Measurements from ENCODE around the gene RAD21L1.
"Not testable (repeated sequence)": the region's sequence is repeated elsewhere in the genome, so short reads cannot be mapped to it uniquely, and the experiment has no call there.

RAD21L1 gene

DNA sequence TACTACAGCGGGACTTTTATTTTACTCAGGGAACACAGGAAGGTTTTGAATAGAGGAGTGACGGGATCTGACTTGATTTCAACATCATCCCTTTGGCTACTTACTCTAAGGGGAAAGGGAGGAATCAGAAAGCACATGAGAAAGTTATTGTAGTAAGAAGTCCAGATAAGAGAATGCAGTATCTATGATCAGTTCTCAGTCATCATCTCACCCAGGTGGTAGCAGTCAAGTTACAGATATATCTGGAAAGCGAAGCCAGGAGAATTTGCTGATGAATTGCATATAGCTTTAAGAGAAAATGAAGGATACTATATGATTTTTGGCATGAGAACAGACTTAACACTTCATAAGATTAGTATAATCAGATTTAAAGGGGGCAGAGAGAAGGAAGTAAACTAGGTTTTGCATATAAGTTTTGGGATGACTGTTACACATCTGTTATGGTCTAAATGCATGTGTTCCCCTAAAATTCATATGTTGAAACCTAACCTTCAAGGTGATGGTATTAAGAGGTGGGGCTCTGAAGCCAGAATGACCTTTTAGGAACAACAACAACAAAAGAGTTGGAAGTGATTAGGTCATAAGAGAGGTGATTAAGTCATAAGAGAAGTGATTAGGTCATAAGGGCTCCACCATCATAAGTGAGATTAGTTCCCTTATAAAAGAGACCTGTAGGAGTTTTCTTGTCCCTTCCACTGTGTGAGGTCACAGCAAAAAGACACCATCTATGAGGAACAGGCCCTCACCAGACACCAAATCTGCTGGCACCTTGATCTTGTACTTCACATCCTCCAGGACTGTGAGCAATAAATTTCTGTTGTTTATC, 6.7 kb downstream of the RAD21L1 start:
- no peak for DNase-seq

DNA sequence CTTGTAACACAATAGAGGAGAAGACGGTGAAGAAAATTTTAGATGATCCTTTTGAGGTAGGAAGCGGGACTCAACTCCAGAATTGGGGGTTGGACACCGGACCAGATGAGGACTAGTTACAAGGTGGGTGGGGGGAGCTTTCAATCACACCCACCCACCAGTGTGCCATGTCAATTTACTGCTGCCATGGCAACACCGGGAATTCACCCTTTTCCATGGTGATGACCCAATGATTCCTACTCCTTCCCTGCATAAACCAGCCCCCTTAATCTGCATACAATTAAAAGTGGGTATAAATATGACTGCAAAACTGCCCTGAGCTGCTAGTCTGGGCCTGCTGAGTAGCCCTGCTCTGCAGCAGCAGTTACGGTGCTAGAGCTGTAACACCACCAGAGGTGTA, 14.7 kb downstream of the RAD21L1 start:
- DNase-seq, result no peak

GRCh38 chr20:1241456-1241855, 15.6 kb downstream of the RAD21L1 start:
- DNase-seq, result no peak

DNA sequence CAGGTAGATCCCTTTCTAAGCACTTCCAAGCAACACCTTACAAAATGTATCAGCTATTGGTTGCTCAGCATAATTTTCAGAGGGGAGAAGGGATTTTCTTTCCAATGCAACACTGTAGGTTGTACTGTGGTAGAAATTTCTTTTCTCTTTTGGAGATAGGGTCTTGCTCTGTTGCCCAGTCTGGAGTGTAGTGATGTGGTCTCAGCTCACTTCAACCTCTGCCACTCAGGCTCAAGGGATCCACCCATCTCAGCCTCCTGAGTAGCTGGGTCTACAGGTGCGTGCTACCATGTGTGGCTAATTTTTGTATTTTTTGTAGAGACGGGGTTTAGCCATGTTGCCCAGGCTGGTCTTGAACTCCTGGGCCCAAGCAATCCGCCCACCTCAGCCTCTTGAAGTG, 16.3 kb downstream of the RAD21L1 start:
- DNase-seq, result no peak

DNA sequence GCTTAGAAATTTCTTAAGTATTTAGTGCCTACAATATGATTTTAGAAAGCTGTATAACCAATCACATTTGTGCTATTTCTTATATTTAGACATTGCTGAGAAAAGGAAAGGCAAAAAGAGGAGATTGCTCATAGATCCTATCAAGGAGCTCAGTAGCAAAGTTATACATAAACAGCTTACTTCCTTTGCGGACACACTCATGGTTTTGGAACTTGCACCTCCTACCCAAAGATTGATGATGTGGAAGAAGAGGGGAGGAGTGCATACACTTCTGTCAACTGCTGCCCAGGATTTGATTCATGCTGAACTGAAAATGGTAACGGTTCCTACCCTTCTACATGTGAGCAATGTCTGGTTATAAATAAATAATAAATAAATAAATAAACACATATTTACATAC, 16.7 kb downstream of the RAD21L1 start:
- DNase-seq, result no peak

DNA sequence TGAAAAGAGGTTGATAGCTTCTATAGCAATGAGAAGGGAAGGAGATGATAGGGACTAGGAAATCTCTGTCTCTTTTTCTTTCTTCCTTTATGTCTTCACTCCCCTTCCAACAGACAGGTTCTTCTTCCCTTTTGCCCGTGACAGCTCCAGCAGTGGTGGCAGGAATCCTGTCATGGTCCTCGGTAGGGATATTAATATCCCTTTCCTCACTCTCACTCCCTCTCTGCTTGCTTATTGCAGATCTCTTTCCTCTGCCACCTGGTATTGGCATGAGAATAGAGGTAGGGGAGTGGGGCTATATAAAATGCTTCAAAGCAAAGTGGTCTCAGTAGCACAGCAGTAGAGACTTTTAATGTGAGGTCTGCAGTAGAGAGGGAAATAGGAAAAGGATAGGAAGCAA, 19.7 kb downstream of the RAD21L1 start:
- no peak for DNase-seq

GRCh38 chr20:1247689-1248088, 21.8 kb downstream of the RAD21L1 start:
- DNase-seq, result no peak

DNA sequence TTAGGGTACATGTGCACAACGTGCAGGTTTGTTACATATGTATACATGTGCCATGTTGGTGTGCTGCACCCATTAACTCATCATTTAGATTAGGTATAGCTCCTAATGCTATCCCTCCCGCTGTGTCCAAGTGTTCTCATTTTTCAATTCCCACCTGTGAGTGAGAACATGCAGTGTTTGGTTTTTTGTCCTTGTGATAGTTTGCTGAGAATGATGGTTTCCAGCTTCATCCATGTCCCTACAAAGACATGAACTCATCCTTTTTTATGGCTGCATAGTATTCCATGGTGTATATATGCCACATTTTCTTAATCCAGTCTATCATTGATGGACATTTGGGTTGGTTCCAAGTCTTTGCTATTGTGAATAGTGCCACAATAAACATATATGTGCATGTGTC, 24.4 kb downstream of the RAD21L1 start:
- DNase-seq, result not testable (repeated sequence)

DNA sequence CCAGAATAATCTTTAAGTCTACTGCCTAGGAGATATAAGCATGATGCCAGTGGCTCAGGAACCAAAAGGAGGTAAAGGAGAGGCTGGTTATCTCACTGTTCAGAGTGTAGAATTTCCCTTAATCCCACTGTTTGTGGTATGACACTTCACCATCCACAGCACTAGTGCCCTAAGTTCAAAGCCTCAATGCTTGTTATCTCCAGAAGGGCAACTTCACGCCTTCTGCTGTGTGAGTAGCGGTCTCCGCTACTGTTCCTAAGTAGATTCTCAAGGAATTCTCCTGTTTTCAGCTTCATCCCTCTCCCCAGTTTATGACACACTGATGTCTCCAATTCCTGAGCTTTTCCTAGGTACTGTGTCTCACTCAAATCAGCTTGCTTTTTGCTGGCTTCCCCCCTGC, 26.6 kb downstream of the RAD21L1 start:
- no peak for DNase-seq

DNA sequence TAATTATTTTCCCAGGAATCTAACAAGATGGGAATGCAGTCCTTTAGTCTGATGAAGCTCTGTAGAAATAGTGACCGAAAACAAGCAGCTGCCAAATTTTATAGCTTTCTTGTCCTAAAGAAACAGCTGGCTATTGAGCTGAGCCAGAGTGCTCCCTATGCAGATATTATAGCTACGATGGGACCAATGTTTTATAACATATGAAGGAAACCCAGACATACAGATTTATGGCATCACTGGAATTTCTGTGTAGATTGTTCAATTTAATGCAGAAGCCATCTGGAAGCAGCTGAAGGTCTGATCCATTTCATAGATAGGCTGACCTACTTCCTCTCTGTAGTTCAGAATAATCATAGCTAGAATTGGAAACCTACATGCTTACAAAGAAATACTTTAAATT, 28.4 kb downstream of the RAD21L1 start:
- no peak for DNase-seq

DNA sequence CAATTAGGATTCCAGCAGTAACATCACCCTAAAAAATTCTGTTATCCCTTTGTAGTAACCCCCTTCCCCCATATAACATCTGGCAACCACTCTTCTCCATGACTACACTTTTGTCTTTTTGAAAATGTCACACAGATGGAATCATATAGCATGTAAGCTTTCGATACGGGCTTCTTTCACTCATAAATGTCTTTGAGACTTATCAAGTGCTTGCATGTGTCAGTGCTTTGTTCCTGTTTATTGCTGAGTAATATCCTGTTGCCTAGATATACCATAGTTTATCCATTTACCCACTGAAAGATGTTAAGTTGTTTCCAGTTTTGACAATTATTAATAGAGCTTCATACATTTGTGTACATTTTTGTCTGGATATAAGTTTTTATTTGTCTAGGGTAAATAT, 29.8 kb downstream of the RAD21L1 start:
- DNase-seq, result no peak

- DNase-seq, result no peak
Measured at GRCh38 chr20:1263853-1264252, 38.0 kb downstream of the RAD21L1 start.

GRCh38 chr20:1264727-1265126, 38.9 kb downstream of the RAD21L1 start:
- no peak for DNase-seq

DNA sequence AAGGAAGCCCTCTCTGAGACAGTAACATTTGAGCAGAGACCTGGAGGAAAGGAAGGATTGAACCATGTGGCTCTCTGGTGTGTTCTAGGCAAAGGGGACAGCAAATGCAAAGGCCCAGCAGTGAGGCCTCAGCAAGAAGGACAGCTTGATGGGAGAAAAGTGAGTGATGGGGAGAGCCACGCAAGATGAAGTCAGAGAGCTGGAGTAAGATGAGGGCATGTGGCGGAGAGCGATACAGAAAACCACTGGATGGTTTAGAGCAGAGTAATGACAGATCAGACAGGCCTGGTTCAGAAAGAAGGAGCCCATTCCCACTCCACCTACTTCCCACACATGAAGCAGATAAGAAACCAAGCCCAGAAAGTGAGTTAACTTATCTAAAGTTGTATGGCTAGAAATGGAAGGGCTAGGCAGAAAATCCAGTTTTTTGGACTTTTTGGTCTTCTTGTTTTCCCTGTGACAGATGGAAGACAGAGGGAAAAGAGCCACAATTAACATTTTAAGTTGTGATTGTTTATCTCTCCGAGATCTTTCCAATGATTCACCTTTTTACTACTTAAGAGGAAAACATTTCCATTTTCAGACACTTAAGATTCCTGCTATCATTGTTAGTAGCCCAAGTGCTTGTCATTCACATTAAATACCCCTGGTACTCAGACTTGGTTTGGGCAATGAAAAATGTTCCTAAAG, 39.5 kb downstream of the RAD21L1 start:
- DNase-seq, result no peak

DNA sequence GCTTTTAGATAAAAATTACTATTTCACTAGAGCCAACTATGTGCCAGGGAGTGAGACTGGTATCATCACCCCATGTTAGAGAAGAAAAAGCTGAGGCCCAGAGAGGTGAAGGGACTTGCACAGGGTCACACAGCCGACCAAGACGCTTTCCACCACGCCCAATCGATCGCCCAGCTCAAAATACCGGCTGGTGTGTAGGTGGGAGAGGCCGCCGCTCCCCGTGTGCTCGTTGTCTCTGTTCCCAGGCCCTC, 40.0 kb downstream of the RAD21L1 start:
- DNase-seq, result no peak

- DNase-seq, result peak; percentile 61 to 91 (median 90)
Measured at GRCh38 chr20:1266167-1266973, 40.5 kb downstream of the RAD21L1 start, which contains the start of gene SNPH. TSS of gene SNPH (plus strand) at chr20:1266294. CDS start at chr20:1296240, 29,946 bp downstream.

DNA sequence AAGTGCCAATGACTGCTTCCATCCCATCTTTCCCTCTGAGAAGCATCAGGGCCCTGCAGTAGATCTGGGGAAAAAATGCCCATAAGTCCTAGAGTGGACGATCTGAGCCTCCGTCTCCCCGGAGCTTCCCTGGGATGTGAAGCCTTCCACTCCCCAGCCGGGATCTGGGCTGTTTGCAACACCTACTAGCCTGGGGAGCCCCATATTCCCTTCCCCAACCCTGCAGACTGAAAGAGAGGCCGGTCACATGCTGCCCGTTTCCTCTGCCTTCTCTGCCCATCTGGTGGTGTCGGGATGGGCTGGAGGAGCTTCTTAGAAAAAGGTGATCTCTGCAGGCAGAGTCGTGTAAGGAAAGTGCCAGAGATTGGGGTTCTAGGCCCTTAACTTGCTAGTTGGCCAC, 41.3 kb downstream of the RAD21L1 start:
- no peak for DNase-seq

- no peak for DNase-seq
Measured at GRCh38 chr20:1267809-1268374, 42.0 kb downstream of the RAD21L1 start.

DNA sequence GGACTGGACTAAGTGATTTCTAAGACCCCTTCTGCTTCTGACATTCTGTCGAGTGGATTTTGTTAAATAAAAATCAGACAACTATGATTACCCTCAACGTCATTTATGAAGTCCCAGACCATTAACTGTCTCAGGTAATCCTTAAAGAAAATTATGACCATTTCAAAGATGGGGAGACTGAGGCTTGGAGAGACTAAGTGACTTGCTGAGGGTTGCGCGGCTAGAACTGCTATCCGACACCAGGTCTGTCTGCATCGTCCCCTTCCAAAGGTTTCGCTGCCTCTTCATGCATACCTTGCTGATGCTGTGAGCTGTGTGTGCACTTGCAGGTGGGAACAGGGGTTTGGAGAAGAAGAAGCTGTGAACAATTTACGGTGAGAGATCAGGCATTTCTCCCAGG, 43.4 kb downstream of the RAD21L1 start:
- DNase-seq, result no peak

GRCh38 chr20:1269850-1270249, 44.0 kb downstream of the RAD21L1 start:
- no peak for DNase-seq

- DNase-seq, result no peak
Measured at GRCh38 chr20:1272368-1273100, 46.7 kb downstream of the RAD21L1 start.

DNA sequence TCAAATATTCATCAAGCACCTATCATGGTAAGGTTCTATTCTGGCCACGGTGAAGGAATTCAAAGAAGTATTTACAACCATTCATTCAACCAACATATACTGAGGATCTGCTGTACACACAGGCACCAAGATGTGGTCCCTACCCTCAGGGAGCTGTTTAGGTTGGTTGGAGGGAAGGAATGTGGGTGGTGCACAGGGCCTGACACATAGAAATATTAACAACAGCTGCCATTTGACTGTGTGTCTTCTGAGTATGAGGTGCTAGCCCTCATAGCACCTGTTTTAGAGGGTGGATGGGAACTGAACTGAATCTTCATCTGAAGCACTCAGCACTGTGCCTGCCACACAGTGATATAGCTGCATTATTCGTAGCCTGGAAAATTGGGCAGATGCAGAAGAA, 47.5 kb downstream of the RAD21L1 start:
- DNase-seq, result no peak
